ENCODE data around the gene FGF12.

- TF ChIP-seq CTCF (IDR thresholded peaks at IDR 0.05) (no peak), POLR2A (IDR thresholded peaks at IDR 0.05) (no peak), EP300 (IDR thresholded peaks at IDR 0.05) (no peak)
These were observed 84.7 kb downstream of the FGF12 start for GRCh38 chr3:192642651-192643050.

Data from tibial nerve (tissue), 4 donors.